ENCODE data around the gene APOBEC4. TPM values are rescaled to one million over a fixed set of nuclear protein-coding genes. Genes with fewer than 3 reads are reported as not detected.

The APOBEC4 gene
- total RNA-seq (2021; ENCODE audit: unreplicated experiment) (not detected), Bru-seq, nascent RNA (not detected), BruChase-seq, experiment 1, labeled RNA remaining after a 2-hour chase (not detected), BruChase-seq, experiment 2, labeled RNA remaining after a 6-hour chase (not detected)
- polyA plus RNA-seq (2012; ENCODE audit: insufficient read length): not detected
- long read RNA-seq: 0 reads

DNA sequence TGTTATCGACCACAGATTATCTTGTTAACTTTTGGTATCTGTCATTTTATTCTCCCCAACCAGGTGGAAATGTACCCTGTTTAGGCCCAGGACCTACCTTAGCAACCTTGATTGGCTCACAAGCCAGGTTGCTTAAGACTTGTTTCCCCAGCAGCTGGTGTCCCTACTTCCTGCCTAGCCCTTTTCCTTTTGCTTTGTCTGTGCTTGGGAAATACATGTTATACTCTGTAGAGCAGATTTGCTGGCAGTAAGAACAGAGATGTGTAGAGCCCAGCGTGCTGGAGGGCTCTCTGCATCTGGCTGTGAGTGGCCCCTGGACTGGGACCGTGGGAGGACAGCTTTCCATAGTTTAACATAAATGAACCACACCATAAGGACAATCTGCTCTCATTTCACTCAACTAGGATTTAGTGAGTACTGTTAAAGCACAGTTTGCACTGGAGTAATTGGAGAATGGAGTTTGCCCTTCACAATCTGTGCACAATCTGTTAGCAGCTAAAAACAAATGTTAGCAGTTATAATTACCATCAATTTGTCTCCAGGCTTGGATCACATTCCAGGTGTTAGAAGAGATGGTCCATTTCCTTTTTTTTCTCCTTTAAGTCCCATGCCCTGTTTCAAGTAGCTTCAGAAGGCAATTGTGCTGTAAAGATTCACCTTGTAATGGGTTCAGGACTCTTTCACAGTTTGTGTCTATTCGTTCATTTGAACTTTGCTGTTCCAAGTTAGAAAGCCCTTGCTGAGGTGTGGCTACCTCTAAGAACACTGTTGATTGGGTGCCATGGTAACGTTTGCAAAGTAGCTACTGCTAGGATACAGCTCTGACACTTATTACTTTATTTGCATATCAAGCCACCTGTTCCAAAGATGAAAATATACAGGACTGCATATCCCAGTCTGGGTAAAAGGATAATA lies at the start of gene APOBEC4:
Gene APOBEC4, minus strand, starts transcription at position 770 of the 915 bp plus-strand sequence. CDS start 4,535 bp downstream, outside the sequence.
- H3K36me3 ChIP-seq (ENCODE audit: control insufficient read depth, insufficient read depth, low read length): no peaks in the 10 kb centered on the region
- intact Hi-C loops (cut with micrococcal nuclease; ENCODE audit: unreplicated experiment): no loop called here
- no peaks in the 10 kb centered on the region for H3K4me1 ChIP-seq (ENCODE audit: control insufficient read depth, insufficient read depth, low read length)
- no peaks in the 10 kb centered on the region for H3K9me3 ChIP-seq (ENCODE audit: control insufficient read depth, insufficient read depth, low read depth, low read length)
- H3K27me3 ChIP-seq (ENCODE audit: control insufficient read depth, insufficient read depth, low read length): peaks cover 3% of the 10 kb centered on the region; the same call in 1 of the 2 replicates
- POLR2A ChIA-PET: no interaction called here
- H3K27ac ChIP-seq (ENCODE audit: low read length): no peak within 1 kb of the TSS
- in situ Hi-C loops (cut with HindIII; ENCODE audit: low pct_unique_long_range_greater_than_20kb, low sequenced_read_pairs): no loop called here
- CTCF ChIA-PET: interaction anchor here (0.6 kb wide), 1 partner anchor 29 kb away, joined by 3 read pairs; no protein-coding TSS in a partner anchor
- no peak within 1 kb of the TSS for H3K4me3 ChIP-seq (ENCODE audit: low read depth in 2 of 2, low read length in 2 of 2)
- DNase-seq (ENCODE audit: low read depth, low spot score) (no peak), ATAC-seq (no peak)
- no peak for TF ChIP-seq CTCF (IDR thresholded peaks at IDR 0.05)
- no peak for TF ChIP-seq POLR2AphosphoS5 (IDR thresholded peaks at IDR 0.05; ENCODE audit: low read depth, low read length)
- no peak for TF ChIP-seq TCF7L2 (IDR thresholded peaks at IDR 0.05; ENCODE audit: low read depth, low read length)
- TF ChIP-seq, protein P1, sequence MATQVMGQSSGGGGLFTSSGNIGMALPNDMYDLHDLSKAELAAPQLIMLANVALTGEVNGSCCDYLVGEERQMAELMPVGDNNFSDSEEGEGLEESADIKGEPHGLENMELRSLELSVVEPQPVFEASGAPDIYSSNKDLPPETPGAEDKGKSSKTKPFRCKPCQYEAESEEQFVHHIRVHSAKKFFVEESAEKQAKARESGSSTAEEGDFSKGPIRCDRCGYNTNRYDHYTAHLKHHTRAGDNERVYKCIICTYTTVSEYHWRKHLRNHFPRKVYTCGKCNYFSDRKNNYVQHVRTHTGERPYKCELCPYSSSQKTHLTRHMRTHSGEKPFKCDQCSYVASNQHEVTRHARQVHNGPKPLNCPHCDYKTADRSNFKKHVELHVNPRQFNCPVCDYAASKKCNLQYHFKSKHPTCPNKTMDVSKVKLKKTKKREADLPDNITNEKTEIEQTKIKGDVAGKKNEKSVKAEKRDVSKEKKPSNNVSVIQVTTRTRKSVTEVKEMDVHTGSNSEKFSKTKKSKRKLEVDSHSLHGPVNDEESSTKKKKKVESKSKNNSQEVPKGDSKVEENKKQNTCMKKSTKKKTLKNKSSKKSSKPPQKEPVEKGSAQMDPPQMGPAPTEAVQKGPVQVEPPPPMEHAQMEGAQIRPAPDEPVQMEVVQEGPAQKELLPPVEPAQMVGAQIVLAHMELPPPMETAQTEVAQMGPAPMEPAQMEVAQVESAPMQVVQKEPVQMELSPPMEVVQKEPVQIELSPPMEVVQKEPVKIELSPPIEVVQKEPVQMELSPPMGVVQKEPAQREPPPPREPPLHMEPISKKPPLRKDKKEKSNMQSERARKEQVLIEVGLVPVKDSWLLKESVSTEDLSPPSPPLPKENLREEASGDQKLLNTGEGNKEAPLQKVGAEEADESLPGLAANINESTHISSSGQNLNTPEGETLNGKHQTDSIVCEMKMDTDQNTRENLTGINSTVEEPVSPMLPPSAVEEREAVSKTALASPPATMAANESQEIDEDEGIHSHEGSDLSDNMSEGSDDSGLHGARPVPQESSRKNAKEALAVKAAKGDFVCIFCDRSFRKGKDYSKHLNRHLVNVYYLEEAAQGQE (IDR thresholded peaks at IDR 0.05; ENCODE audit: insufficient read depth in 1 of 2, low read depth in 2 of 2, low read length in 1 of 2): no peak
- no peak for TF ChIP-seq SIN3A (IDR thresholded peaks at IDR 0.05; ENCODE audit: borderline replicate concordance, insufficient read depth, low read depth, low read length)
- no TSS peak for BruUV-seq (replicated peaks)

DNA sequence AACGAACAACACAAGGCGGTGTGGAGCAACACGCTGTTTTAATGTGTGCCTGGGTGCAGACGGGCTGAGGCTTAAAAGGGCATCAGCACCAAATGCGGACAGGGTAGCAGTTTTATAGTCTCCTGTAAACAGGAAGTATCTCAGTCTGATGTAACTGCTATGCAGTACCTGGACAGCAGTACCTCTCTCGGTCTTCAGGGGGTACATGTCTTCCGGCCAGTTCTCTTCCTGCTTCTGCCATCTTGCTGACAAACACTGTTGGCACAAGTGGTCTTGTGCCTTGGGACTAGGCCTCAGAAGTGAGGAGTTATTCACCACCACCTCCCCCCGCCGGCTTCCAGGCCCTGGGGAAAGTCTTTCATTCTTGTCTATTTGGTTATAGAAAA lies 49.7 kb upstream of the APOBEC4 start:
- in situ Hi-C loops (cut with HindIII; ENCODE audit: low pct_unique_long_range_greater_than_20kb, low sequenced_read_pairs) (no loop called here), intact Hi-C loops (cut with micrococcal nuclease; ENCODE audit: unreplicated experiment) (no loop called here)
- TF ChIP-seq, protein P1 (IDR thresholded peaks at IDR 0.05; ENCODE audit: insufficient read depth in 1 of 2, low read depth in 2 of 2, low read length in 1 of 2): no peak
- TF ChIP-seq POLR2AphosphoS5 (IDR thresholded peaks at IDR 0.05; ENCODE audit: low read depth, low read length) (no peak), TCF7L2 (IDR thresholded peaks at IDR 0.05; ENCODE audit: low read depth, low read length) (no peak), SIN3A (IDR thresholded peaks at IDR 0.05; ENCODE audit: borderline replicate concordance, insufficient read depth, low read depth, low read length) (no peak), CTCF (IDR thresholded peaks at IDR 0.05) (no peak)
- no TSS peak for BruUV-seq (replicated peaks)
- no peaks in the 10 kb centered on the region for H3K36me3 ChIP-seq (ENCODE audit: control insufficient read depth, insufficient read depth, low read length)
- POLR2A ChIA-PET: no interaction called here
- no peaks in the 10 kb centered on the region for H3K4me1 ChIP-seq (ENCODE audit: control insufficient read depth, insufficient read depth, low read length)
- H3K27ac ChIP-seq (ENCODE audit: low read length): no peak overlapping the region
- no peak for DNase-seq (ENCODE audit: low read depth, low spot score)
- H3K27me3 ChIP-seq (ENCODE audit: control insufficient read depth, insufficient read depth, low read length): no peaks in the 10 kb centered on the region
- no peak for ATAC-seq
- no peak overlapping the region for H3K4me3 ChIP-seq (ENCODE audit: low read depth in 2 of 2, low read length in 2 of 2)
- CTCF ChIA-PET: no interaction called here
- no peaks in the 10 kb centered on the region for H3K9me3 ChIP-seq (ENCODE audit: control insufficient read depth, insufficient read depth, low read depth, low read length)

Data from Panc1 (cell line).